AG04450 (cell line): ENCODE measurements around the gene CACNA2D3. TPM values are rescaled to one million over a fixed set of nuclear protein-coding genes. Genes with fewer than 3 reads are reported as not detected.

ENCODE experiments used
- CTCF ChIA-PET: fragments of 300-600, 350-600 bp; formaldehyde crosslinking; extraction: SDS; loops from one replicate; lab custom pipeline; 2022; ENCODE audit warnings: antibody characterized with exemption, inconsistent platforms; lab: Charles Lee
- POLR2A ChIA-PET: fragments of 350-600 bp; formaldehyde crosslinking; extraction: SDS; loops from one replicate; lab custom pipeline; 2021; ENCODE audit warnings: antibody characterized with exemption, inconsistent platforms; lab: Yijun Ruan, JAX
- DNase-seq: peaks from one replicate; pipeline ENCODE4 v3.0.0-alpha.2; 2011; ENCODE audit warnings: low read depth, low spot score
- H3K27ac ChIP-seq: one replicate; pipeline ENCODE4 v1.5.1; 2012; ENCODE audit warnings: low read depth, low read length, control low read depth
- H3K27me3 ChIP-seq: one replicate; pipeline ENCODE4 v1.6.0; 2012; ENCODE audit warnings: low read length; ENCODE audit not compliant: control insufficient read depth, insufficient read depth
- H3K4me3 ChIP-seq: 2 replicates; pipeline ENCODE4 v1.5.1; 2011; ENCODE audit warnings: mild to moderate bottlenecking, low read depth, low read length, control low read depth
- H3K9me3 ChIP-seq: 2 replicates; pipeline ENCODE4 v1.5.1; 2012; ENCODE audit warnings: low read length; ENCODE audit not compliant: control insufficient read depth, insufficient read depth
- CTCF ChIP-seq: IDR thresholded peaks from 2 replicates; pipeline ENCODE4 v1.5.1; 2011; ENCODE audit warnings: low read depth, low read length, control low read depth, inconsistent platforms
- polyA plus RNA-seq: library from polyadenylated mRNA; depleted of rRNA; stranded (reverse); fragments of >200 nt; gene quantifications from 2 replicates; pipeline ENCODE4 v1.2.3, GENCODE V29; 2011

Gene CACNA2D3
- polyA plus RNA-seq, 1 experiment, result 0.32 TPM

- Histone ChIP-seq H3K4me3 (no peak overlapping the region), H3K9me3 (no peaks in the 10 kb centered on the region; the same call in 1 of the 2 replicates), H3K27ac (no peak overlapping the region), H3K27me3 (no peaks in the 10 kb centered on the region)
- CTCF ChIA-PET, result interaction anchor here (0.8 to 1.2 kb wide), 3 partner anchors 11 to 209 kb away, joined by 3 read pairs; no protein-coding TSS in a partner anchor
- POLR2A ChIA-PET, result no interaction called here
- no peak for DNase-seq
- TF ChIP-seq CTCF, result no peak
Observed at GRCh38 chr3:55061720-55062034, 939.3 kb downstream of the CACNA2D3 start.

GRCh38 chr3:55064164-55064563, 941.8 kb downstream of the CACNA2D3 start:
- ChIA-PET POLR2A (no interaction called here), CTCF (no interaction called here)
- no peak overlapping the region for H3K27ac ChIP-seq
- DNase-seq, result no peak
- TF ChIP-seq CTCF, result no peak
- H3K4me3 ChIP-seq, result no peak overlapping the region
- no peaks in the 10 kb centered on the region; the same call in 1 of the 2 replicates for H3K9me3 ChIP-seq
- H3K27me3 ChIP-seq, result no peaks in the 10 kb centered on the region

GRCh38 chr3:55065331-55065730, 943.0 kb downstream of the CACNA2D3 start:
- ChIA-PET POLR2A (no interaction called here), CTCF (no interaction called here)
- TF ChIP-seq CTCF, result no peak
- Histone ChIP-seq H3K27me3 (no peaks in the 10 kb centered on the region), H3K9me3 (no peaks in the 10 kb centered on the region; the same call in 1 of the 2 replicates), H3K4me3 (no peak overlapping the region), H3K27ac (no peak overlapping the region)
- no peak for DNase-seq

- ChIA-PET POLR2A (no interaction called here), CTCF (no interaction called here)
- no peak overlapping the region for H3K27ac ChIP-seq
- no peak for TF ChIP-seq CTCF
- H3K9me3 ChIP-seq, result no peaks in the 10 kb centered on the region; the same call in 1 of the 2 replicates
- no peak overlapping the region for H3K4me3 ChIP-seq
- DNase-seq, result no peak
- no peaks in the 10 kb centered on the region for H3K27me3 ChIP-seq
Observed at GRCh38 chr3:55066551-55067047, 944.2 kb downstream of the CACNA2D3 start.

GRCh38 chr3:55069950-55070349, 947.6 kb downstream of the CACNA2D3 start:
- TF ChIP-seq CTCF, result no peak
- no peak overlapping the region for H3K4me3 ChIP-seq
- no peaks in the 10 kb centered on the region for H3K9me3 ChIP-seq
- no peak overlapping the region for H3K27ac ChIP-seq
- POLR2A ChIA-PET, result no interaction called here
- CTCF ChIA-PET, result no interaction called here
- DNase-seq, result no peak
- no peaks in the 10 kb centered on the region for H3K27me3 ChIP-seq
